Measurements from ENCODE around the gene C19orf85. TPM values are rescaled to one million over a fixed set of nuclear protein-coding genes. Genes with fewer than 3 reads are reported as not detected.

C19orf85 gene
- total and polyA plus RNA-seq, 10 of the 15 experiments (the other 5 are each of a cell fraction or from before 2014, with no cell fraction given) = not detected

GRCh38 chr19:55439052-55439451 lies 25.5 kb downstream of the C19orf85 start:
- Histone ChIP-seq H3K9ac (ENCODE audit: control insufficient read depth, insufficient read depth, low read length) (no peak overlapping the region), H3K4me2 (ENCODE audit: control insufficient read depth, insufficient read depth) (no peak overlapping the region), H3K36me3 (ENCODE audit: control insufficient read depth in 2 of 2, insufficient read depth in 2 of 2, low read length in 1 of 2) (no peaks in the 10 kb centered on the region), H3K27me3 (replicated peaks in 1 of 2; ENCODE audit: control insufficient read depth in 2 of 2, insufficient read depth in 2 of 2, low read length in 1 of 2) (peaks cover 0 to 1% of the 10 kb centered on the region in 2 experiments; a peak in 2 of 4 replicates), H3K4me1 (ENCODE audit: control insufficient read depth, insufficient read depth, low read length) (no peaks in the 10 kb centered on the region; the same call in 1 of the 2 replicates), H3K79me2 (ENCODE audit: control insufficient read depth, insufficient read depth, low read length) (no peaks in the 10 kb centered on the region), H4K20me1 (ENCODE audit: control insufficient read depth, insufficient read depth) (no peaks in the 10 kb centered on the region), H3K4me3 (no peak overlapping the region), H3K27ac (ENCODE audit: control insufficient read depth, insufficient read depth) (no peak overlapping the region), H3K9me3 (replicated peaks; ENCODE audit: control insufficient read depth, insufficient read depth, low read length) (no peaks in the 10 kb centered on the region), H2AFZ (ENCODE audit: control insufficient read depth, low read depth, low read length) (no peak overlapping the region)
- 22% methylated on average over 5 of the region's 5 CpGs for WGBS (ENCODE audit: insufficient coverage, insufficient replicate concordance, low lambda C conversion rate, missing lambda C conversion rate)
- ChIA-PET SMC1A (ENCODE audit: uncharacterized antibody, unreplicated experiment) (interaction anchor here (0.6 kb wide), 1 partner anchor 163 kb away, joined by 3 read pairs; no protein-coding TSS in a partner anchor), POLR2A (interaction anchor here (0.6 kb wide), 1 partner anchor 264 kb away, joined by 3 read pairs; no protein-coding TSS in a partner anchor), RAD21 (ENCODE audit: unreplicated experiment) (no interaction called here), CTCF (no interaction called here)
- no peak for DNase-seq (ENCODE audit: low read depth, low spot score)
- in situ Hi-C loops (cut with MboI) = no loop called here
- no TSS peak for BruUV-seq (replicated peaks)
- FAIRE-seq = no peak
- no peak for ATAC-seq
- intact Hi-C loops (cut with micrococcal nuclease; ENCODE audit: unreplicated experiment) = no loop called here
- TF ChIP-seq PML (IDR thresholded peaks at IDR 0.05; ENCODE audit: low read length) (no peak), PRDM15 (CRISPR knock-in tag; IDR thresholded peaks at IDR 0.05) (no peak), SREBF2 (IDR thresholded peaks at IDR 0.05; ENCODE audit: low read length) (no peak), POLR2A (IDR thresholded peaks at IDR 0.05; ENCODE audit: low read depth, low read length) (no peak), NFYB (IDR thresholded peaks at IDR 0.05; ENCODE audit: insufficient read depth, low read depth, low read length) (no peak), E2F4 (IDR thresholded peaks at IDR 0.05; ENCODE audit: low read depth, low read length) (no peak), SREBF1 (IDR thresholded peaks at IDR 0.05; ENCODE audit: low read length) (no peak), NBN (IDR thresholded peaks at IDR 0.05) (no peak), SUPT20H (IDR thresholded peaks at IDR 0.05; ENCODE audit: borderline replicate concordance, control insufficient read depth, low read depth, low read length) (no peak), JUNB (IDR thresholded peaks at IDR 0.05) (no peak), ELK1 (IDR thresholded peaks at IDR 0.05; ENCODE audit: low read depth, low read length) (no peak), SIN3A (IDR thresholded peaks at IDR 0.05; ENCODE audit: low read depth, low read length) (no peak), NR2C2 (IDR thresholded peaks at IDR 0.05; ENCODE audit: borderline replicate concordance, control insufficient read depth, insufficient read length, low read depth) (no peak), RAD51 (IDR thresholded peaks at IDR 0.05) (no peak), TBL1XR1 (IDR thresholded peaks at IDR 0.05; ENCODE audit: low read depth, low read length) (no peak), HSF1 (IDR thresholded peaks at IDR 0.05; ENCODE audit: low read depth, low read length) (no peak), EP300 (IDR thresholded peaks at IDR 0.05; ENCODE audit: borderline replicate concordance in 1 of 2, control insufficient read depth in 1 of 2, low read depth in 2 of 2, low read length in 2 of 2) (no peak)

Measured in GM12878 (cell line).